Measurements from ENCODE around the gene PIGN. TPM values are rescaled to one million over a fixed set of nuclear protein-coding genes. Genes with fewer than 3 reads are reported as not detected.

The PIGN gene
- total RNA-seq, 1 donor = 57.0 TPM

DNA sequence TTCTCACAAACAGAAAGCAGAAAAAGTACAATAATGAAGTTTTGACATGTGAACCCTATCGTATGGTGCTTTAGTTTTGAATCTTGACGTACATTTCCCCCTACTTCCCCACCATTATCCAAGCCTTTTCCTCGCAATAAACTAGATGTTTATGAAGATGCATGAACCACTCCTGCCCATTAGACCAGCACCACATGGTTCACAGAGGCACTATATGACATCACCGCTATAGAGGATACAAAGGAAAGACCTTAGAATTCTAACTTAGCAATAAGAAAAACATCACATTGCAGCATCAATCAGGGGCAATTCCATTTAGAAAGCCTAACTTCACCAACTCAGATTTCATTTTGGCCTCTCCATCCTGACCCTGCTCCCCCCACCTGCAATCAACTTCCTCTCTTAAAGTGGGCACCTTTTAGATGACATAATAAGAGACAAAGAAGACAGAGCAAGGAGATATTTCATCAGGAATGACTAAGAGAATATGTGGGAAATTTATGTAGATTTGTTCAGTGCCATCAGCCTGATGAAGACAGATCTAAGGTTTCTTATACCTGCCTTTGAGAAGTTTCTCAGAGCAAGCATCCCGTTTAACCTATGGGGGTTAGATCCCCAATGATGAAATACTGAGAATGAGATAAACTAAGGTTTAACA is 124.9 kb downstream of the PIGN start:
- no peak for DNase-seq (ENCODE audit: low read depth)

GRCh38 chr18:62060820-62061219 is 126.0 kb downstream of the PIGN start:
- peak; percentile 46 for DNase-seq (ENCODE audit: low read depth)
- no peak overlapping the region for H3K4me3 ChIP-seq (ENCODE audit: low read depth, low read length)
- TF ChIP-seq CTCF (IDR thresholded peaks at IDR 0.05; ENCODE audit: insufficient read depth, low read depth, low read length) = no peak

More for the DNA sequence above, 124.9 kb downstream of the PIGN start:
- no peak overlapping the region for H3K4me3 ChIP-seq (ENCODE audit: low read depth, low read length)
- TF ChIP-seq CTCF (IDR thresholded peaks at IDR 0.05; ENCODE audit: insufficient read depth, low read depth, low read length) = no peak

DNA sequence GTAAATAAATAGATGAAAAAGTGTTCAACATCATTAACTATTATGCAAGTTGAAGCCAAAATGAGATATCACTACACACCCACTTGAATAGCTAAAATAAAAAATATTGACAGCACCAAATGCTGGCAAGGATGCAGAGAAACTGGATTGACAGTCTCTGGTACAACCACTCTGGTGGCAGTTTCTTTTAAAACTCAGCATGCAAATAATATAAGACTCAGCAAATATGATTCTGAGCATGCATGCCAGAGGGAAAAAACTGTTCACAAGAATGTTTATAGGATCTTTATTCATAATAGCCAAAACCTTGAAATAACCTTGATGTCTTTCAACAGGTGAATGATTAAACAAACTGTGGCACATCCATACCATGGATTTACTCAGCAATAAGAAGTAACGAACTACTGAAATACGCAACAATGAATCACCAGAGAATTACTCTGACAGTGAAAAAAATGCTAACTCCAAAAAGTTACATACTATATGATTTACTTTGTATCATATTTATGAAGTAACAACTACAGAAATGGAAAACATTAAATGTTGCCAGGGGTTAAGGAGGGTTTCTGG is 131.8 kb downstream of the PIGN start:
- H3K4me3 ChIP-seq (ENCODE audit: low read depth, low read length) = no peak overlapping the region
- DNase-seq (ENCODE audit: low read depth) = no peak
- no peak for TF ChIP-seq CTCF (IDR thresholded peaks at IDR 0.05; ENCODE audit: insufficient read depth, low read depth, low read length)

GRCh38 chr18:62048279-62048678 is 138.6 kb downstream of the PIGN start:
- no peak overlapping the region for H3K4me3 ChIP-seq (ENCODE audit: low read depth, low read length)
- DNase-seq (ENCODE audit: low read depth) = no peak
- no peak for TF ChIP-seq CTCF (IDR thresholded peaks at IDR 0.05; ENCODE audit: insufficient read depth, low read depth, low read length)

DNA sequence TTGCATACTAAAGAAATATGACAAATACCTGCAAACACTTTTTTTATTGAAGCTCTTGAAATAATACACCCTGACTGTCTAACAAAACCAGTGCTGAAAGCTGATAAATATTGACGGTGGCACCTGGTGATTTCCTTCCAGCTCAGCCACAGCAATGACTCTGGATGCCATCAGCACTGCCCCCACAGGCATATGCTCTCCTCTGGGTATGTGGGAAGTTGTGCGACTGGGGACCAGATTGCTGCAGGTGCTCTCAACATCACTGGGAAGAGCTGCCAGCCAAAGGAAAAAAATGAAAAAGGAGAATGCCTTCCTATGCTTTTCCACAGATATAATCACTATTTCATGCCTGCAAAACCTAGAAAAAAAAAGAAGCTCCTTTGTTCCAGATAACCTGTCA is 141.5 kb downstream of the PIGN start:
- DNase-seq (ENCODE audit: low read depth) = no peak
- H3K4me3 ChIP-seq (ENCODE audit: low read depth, low read length) = no peak overlapping the region
- TF ChIP-seq CTCF (IDR thresholded peaks at IDR 0.05; ENCODE audit: insufficient read depth, low read depth, low read length) = no peak

- no peak for DNase-seq (ENCODE audit: low read depth)
- no peak overlapping the region for H3K4me3 ChIP-seq (ENCODE audit: low read depth, low read length)
- TF ChIP-seq CTCF (IDR thresholded peaks at IDR 0.05; ENCODE audit: insufficient read depth, low read depth, low read length) = no peak
Observed at GRCh38 chr18:62044490-62045000, 142.3 kb downstream of the PIGN start.

Data from fibroblast of villous mesenchyme (primary cell).